IPS DF 6.9 (cell line): ENCODE measurements around the gene MMAB.

Experiments
- DNase-seq: peaks from one replicate; pipeline ENCODE4 v3.0.0-alpha.2; 2013; ENCODE audit warnings: low read depth, low spot score
- H3K27ac ChIP-seq: one replicate; pipeline ENCODE4 v1.5.1; 2013; ENCODE audit warnings: low read length, control low read depth
- H3K27me3 ChIP-seq: 2 replicates; pipeline ENCODE4 v1.6.1; 2013; ENCODE audit warnings: mild to moderate bottlenecking, low read length; ENCODE audit not compliant: control insufficient read depth, insufficient read depth
- H3K36me3 ChIP-seq: 2 replicates; pipeline ENCODE4 v1.6.1; 2013; ENCODE audit warnings: low read length; ENCODE audit not compliant: control insufficient read depth, insufficient read depth
- H3K4me1 ChIP-seq: 2 replicates; pipeline ENCODE4 v1.6.1; 2013; ENCODE audit warnings: low read length; ENCODE audit not compliant: control insufficient read depth, insufficient read depth
- H3K4me3 ChIP-seq: 2 replicates; pipeline ENCODE4 v1.5.1; 2013; ENCODE audit warnings: mild to moderate bottlenecking, low read length
- H3K9me3 ChIP-seq: 2 replicates; pipeline ENCODE4 v1.6.1; 2013; ENCODE audit warnings: low read length, inconsistent platforms; ENCODE audit not compliant: control insufficient read depth, insufficient read depth
- WGBS: extraction: QIAGEN DNeasy Blood & Tissue Kit; methylation state at CpG from one replicate; pipeline ENCODE4 v1.1.7; 2013; ENCODE audit warnings: mixed read lengths, missing lambda C conversion rate; ENCODE audit not compliant: insufficient read length, insufficient coverage; 5-methylcytosine and 5-hydroxymethylcytosine counted together

Gene MMAB

DNA sequence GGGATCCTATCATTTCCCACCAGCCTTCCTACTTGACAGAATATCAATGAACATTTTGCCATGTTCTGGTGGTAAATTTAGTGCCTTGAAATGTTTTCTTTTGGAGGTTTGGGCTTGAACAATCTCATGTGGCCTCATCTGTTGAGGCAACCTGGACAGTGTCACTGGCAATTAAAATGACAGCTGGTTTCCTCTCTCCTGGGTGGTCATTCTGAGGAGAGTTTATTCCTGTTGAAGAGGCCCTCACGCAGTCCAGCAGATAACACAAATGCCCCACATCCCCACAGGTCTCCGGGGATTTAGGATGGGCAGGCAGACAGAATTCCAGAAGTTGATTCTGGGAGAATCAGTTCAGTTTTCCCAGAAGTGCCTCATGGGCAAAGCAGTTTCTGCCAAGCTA is 41.9 kb downstream of the MMAB start:
- Histone ChIP-seq H3K36me3 (peaks cover 14% of the 10 kb centered on the region), H3K4me3 (no peak overlapping the region), H3K27ac (no peak overlapping the region), H3K27me3 (no peaks in the 10 kb centered on the region), H3K4me1 (0 out of 2 replicates have a peak, but pooled peaks cover 2% of the 10 kb centered on the region), H3K9me3 (no peaks in the 10 kb centered on the region)
- WGBS = no CpG with 5 or more reads among the region's 2 CpGs
- no peak for DNase-seq

- DNase-seq = no peak
- peaks cover 11% of the 10 kb centered on the region for H3K36me3 ChIP-seq
- no CpG with 5 or more reads among the region's 19 CpGs for WGBS
- H3K4me3 ChIP-seq = no peak overlapping the region
- no peak overlapping the region for H3K27ac ChIP-seq
- H3K4me1 ChIP-seq = 0 out of 2 replicates have a peak, but pooled peaks cover 2% of the 10 kb centered on the region
- H3K9me3 ChIP-seq = no peaks in the 10 kb centered on the region
- no peaks in the 10 kb centered on the region for H3K27me3 ChIP-seq
Measured at GRCh38 chr12:109529691-109530640, 43.3 kb downstream of the MMAB start.

DNA sequence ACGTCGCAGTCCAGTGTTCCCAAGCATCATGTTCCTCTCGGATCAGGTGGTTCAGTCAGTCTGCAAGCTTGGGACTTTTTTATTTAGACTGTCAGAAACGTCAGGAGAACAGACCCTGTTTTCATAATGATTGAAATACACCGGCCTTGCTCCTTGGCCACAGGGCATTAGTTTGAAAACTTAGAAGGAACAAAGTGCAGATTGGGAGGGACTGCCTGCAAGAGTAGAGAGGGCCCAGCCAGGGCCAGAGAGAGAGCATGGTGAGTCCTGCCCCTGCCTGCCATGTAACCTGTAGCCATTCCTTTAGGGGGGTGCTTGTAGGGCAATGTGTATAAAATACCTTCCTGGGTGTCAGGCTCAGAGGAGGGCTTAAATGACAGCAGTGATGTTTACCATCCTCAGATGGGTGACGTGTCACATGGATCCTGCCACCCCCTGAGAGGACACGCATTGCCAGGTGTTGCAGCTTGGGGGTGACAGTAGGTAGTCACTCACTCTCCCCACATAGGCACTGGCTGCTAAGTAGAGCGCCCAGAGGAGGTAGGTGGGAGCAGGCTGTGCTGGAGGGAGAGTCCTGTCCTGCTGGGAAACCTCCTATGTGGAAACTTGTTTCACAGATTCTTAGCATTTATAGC is 45.7 kb downstream of the MMAB start:
- 0 out of 2 replicates have a peak, but pooled peaks cover 2% of the 10 kb centered on the region for H3K36me3 ChIP-seq
- DNase-seq = no peak
- no CpG with 5 or more reads among the region's 8 CpGs for WGBS
- H3K4me3 ChIP-seq = no peak overlapping the region
- H3K4me1 ChIP-seq = 0 out of 2 replicates have a peak, but pooled peaks cover 2% of the 10 kb centered on the region
- no peaks in the 10 kb centered on the region for H3K9me3 ChIP-seq
- no peak overlapping the region for H3K27ac ChIP-seq
- H3K27me3 ChIP-seq = no peaks in the 10 kb centered on the region

GRCh38 chr12:109525279-109525585 is 48.1 kb downstream of the MMAB start:
- no CpG with 5 or more reads among the region's 3 CpGs for WGBS
- H3K4me3 ChIP-seq = no peak overlapping the region
- H3K27ac ChIP-seq = no peak overlapping the region
- H3K27me3 ChIP-seq = no peaks in the 10 kb centered on the region
- DNase-seq = no peak
- H3K9me3 ChIP-seq = no peaks in the 10 kb centered on the region
- 0 out of 2 replicates have a peak, but pooled peaks cover 2% of the 10 kb centered on the region for H3K4me1 ChIP-seq
- peaks cover 7% of the 10 kb centered on the region; the same call in 1 of the 2 replicates for H3K36me3 ChIP-seq

DNA sequence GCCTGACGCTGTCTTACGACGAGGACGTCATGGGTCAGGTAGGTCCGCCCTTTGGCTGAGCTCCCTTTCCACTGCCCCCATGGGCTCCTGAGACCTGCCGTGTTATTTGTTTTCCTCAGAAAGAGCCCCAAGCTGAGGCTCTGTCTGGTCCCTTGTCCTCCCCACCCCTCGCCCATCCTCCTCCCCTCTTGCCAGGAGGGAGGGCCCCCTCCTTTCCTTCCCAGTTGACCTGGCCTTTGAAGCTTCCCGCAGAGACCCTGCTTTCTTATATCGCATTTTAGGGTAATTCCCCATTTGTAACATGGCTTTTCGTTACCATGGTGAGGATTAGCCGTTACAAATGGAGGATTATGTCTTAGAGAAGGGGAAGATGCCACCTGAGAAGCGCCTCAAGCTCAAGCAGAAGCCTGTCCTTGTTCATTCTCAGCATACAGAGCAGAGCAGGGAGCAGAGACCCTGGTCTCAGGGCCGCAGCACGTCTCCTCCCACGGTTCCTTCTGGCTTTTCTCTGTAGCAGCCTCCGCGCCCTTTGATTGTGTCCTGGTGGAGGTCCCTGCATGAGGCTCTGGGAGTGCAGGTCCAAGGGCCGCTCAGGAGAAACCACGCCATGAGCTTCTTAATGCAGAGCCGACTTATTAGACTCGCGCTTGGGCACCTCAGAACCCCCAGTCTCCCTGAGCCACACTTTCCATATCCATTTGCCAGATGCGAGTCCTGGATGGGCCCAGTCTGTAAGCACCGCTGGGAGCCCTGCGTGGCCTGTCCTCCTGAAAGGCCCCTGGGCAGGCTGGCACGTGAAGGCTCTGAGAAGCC is 48.6 kb downstream of the MMAB start:
- WGBS = no CpG with 5 or more reads among the region's 26 CpGs
- no peaks in the 10 kb centered on the region for H3K9me3 ChIP-seq
- DNase-seq = no peak
- H3K4me1 ChIP-seq = 0 out of 2 replicates have a peak, but pooled peaks cover 2% of the 10 kb centered on the region
- peaks cover 7% of the 10 kb centered on the region; the same call in 1 of the 2 replicates for H3K36me3 ChIP-seq
- no peaks in the 10 kb centered on the region for H3K27me3 ChIP-seq
- H3K27ac ChIP-seq = no peak overlapping the region
- no peak overlapping the region for H3K4me3 ChIP-seq

DNA sequence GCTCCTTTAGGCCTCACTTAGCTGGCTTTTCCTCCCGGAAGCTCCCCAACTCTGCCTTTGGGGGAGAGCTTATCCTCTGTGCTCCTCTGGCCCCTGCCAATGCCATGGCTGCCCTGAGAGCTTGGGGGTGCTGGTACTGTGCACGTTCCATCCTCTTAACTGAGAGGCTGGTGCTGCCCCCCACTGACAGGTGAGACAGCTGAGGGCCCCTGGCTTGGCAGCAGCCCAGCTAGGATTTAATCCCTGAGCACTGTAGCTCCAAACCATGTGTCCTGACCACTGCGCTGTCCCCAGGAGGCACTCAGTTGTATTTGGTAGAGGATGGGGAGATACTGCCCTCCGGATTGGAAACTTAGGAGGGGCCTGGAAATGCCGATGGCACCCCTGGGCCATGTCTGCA is 49.8 kb downstream of the MMAB start:
- Histone ChIP-seq H3K4me1 (no peaks in the 10 kb centered on the region), H3K9me3 (no peaks in the 10 kb centered on the region), H3K36me3 (peaks cover 7% of the 10 kb centered on the region; the same call in 1 of the 2 replicates), H3K4me3 (no peak overlapping the region), H3K27ac (no peak overlapping the region), H3K27me3 (no peaks in the 10 kb centered on the region)
- WGBS = no CpG with 5 or more reads among the region's 5 CpGs
- no peak for DNase-seq

DNA sequence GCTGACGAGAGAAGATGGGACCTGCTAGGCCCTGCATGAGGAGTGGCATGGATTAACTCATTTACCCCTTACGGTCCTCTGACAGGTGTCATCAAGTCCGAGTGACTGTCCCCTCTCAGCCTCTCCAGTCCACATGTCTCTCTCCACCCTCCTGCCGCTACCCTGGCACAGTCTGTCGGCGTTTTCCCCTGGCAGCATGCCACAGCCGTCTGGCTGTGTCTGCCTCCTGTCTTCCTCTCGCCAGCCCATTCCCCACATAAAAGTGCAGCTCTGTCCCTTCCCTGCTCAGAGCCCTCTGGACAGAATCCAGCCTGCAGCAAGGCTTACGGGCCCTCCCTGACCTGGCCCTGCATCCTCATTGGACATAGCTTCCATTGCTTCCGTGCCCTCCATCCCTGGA is 50.2 kb downstream of the MMAB start:
- Histone ChIP-seq H3K27ac (no peak overlapping the region), H3K4me3 (no peak overlapping the region), H3K27me3 (no peaks in the 10 kb centered on the region), H3K36me3 (peaks cover 7% of the 10 kb centered on the region; the same call in 1 of the 2 replicates), H3K4me1 (no peaks in the 10 kb centered on the region), H3K9me3 (no peaks in the 10 kb centered on the region)
- no CpG with 5 or more reads among the region's 10 CpGs for WGBS
- no peak for DNase-seq

GRCh38 chr12:109521831-109522230 is 51.5 kb downstream of the MMAB start:
- Histone ChIP-seq H3K4me1 (no peaks in the 10 kb centered on the region), H3K27ac (no peak overlapping the region), H3K4me3 (no peak overlapping the region), H3K27me3 (no peaks in the 10 kb centered on the region), H3K36me3 (peaks cover 7% of the 10 kb centered on the region; the same call in 1 of the 2 replicates), H3K9me3 (no peaks in the 10 kb centered on the region)
- DNase-seq = no peak
- WGBS = no CpG with 5 or more reads among the region's 10 CpGs

- Histone ChIP-seq H3K4me1 (no peaks in the 10 kb centered on the region), H3K36me3 (peaks cover 7% of the 10 kb centered on the region; the same call in 1 of the 2 replicates), H3K4me3 (no peak overlapping the region), H3K27ac (no peak overlapping the region), H3K27me3 (no peaks in the 10 kb centered on the region), H3K9me3 (no peaks in the 10 kb centered on the region)
- WGBS = no CpG with 5 or more reads among the region's 6 CpGs
- no peak for DNase-seq
Measured at GRCh38 chr12:109519787-109520186, 53.5 kb downstream of the MMAB start.
